Right lobe of liver (tissue), 4 donors: ENCODE measurements around the gene CLSTN3.

Source experiments
- POLR2A ChIP-seq: fragments of 450-650 bp; IDR thresholded peaks from one replicate; pipeline ENCODE4 v1.6.1; 2017; ENCODE audit warnings: antibody characterized with exemption, mild to moderate bottlenecking
- TF ChIP-seq, protein P1 (sequence below), 4 donors: fragments of 200-600 bp in 3 of 4; fragments of 450-650 bp in 1 of 4; IDR thresholded peaks; one replicate each; pipeline versions ENCODE4 v1.5.1 to v1.8.0; 2016 to 2022; ENCODE audit warnings: antibody characterized with exemption in 4 of 4, mild to moderate bottlenecking in 2 of 4
- donor health status: DM: no; HTN: no; CAD: no.
- donor health status: DM: no; HTN: no; CAD: no.
- donor health status: DM: no; HTN: yes; CAD: no.

DNA sequence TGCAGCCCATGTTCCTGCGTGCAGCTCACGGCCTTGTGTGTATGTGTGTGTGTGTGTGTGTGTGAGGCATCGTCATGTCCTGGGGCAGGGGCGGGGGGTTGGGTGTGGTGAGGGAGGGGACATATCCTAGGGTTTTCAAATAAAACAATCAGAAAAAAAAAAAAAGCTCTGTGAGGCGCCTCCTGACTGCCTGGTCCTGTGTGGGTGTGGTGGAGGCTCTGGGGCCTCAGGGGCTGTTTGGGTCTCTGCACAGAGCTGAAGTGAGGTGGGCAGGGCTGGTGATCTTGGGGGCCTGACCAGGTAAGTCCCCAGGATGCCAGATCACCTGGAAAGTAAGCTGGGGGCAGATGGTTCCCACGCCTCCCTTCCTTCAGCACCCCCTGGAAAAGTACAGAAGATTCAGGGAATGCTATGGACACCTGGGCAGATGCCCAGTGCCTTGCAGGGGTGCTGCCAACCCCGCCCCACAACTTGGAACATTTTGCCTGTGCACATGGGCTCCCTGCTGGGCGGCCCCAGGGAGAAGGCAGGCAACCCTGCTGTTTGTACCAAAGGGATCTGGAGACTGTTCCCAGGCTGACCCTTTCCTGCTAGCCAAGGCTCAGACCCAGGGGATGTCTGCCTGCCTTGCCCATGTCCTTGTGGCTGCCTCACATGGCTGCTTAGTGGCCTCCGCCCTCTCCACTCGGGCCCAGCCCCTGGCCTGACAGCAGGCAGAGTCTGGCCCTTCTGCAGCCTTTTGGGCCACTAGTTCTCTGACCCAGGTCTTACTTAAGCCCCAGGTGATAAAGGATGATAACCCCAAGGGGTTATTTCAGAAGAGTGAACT lies 28.8 kb downstream of the CLSTN3 start:
- TF ChIP-seq, protein P1, sequence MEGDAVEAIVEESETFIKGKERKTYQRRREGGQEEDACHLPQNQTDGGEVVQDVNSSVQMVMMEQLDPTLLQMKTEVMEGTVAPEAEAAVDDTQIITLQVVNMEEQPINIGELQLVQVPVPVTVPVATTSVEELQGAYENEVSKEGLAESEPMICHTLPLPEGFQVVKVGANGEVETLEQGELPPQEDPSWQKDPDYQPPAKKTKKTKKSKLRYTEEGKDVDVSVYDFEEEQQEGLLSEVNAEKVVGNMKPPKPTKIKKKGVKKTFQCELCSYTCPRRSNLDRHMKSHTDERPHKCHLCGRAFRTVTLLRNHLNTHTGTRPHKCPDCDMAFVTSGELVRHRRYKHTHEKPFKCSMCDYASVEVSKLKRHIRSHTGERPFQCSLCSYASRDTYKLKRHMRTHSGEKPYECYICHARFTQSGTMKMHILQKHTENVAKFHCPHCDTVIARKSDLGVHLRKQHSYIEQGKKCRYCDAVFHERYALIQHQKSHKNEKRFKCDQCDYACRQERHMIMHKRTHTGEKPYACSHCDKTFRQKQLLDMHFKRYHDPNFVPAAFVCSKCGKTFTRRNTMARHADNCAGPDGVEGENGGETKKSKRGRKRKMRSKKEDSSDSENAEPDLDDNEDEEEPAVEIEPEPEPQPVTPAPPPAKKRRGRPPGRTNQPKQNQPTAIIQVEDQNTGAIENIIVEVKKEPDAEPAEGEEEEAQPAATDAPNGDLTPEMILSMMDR (IDR thresholded peaks at IDR 0.05) = no peak
- no peak for TF ChIP-seq POLR2A
